SJCRH30 (cell line): ENCODE results near the gene TMEM115. TPM values are rescaled to one million over a fixed set of nuclear protein-coding genes. Genes with fewer than 3 reads are reported as not detected.
A peak's percentile ranks its signal among the peaks of the same experiment; 100 is the strongest.

Experiments
- DNase-seq, 2 experiments: peaks; one replicate each; pipeline ENCODE4 v3.0.0-alpha.2; 2015 to 2020
- H3K27ac ChIP-seq: fragments of 250-450 bp; sonication (Bioruptor Pico); 2 replicates; pipeline ENCODE4 v1.5.1; 2020; ENCODE audit warnings: mild to moderate bottlenecking, moderate library complexity
- H3K27me3 ChIP-seq: fragments of 250-450 bp; sonication (Bioruptor Pico); 2 replicates; pipeline ENCODE4 v1.5.1; 2020; ENCODE audit warnings: mild to moderate bottlenecking, moderate library complexity
- H3K36me3 ChIP-seq: fragments of 250-450 bp; sonication (Bioruptor Pico); 2 replicates; pipeline ENCODE4 v1.5.1; 2020; ENCODE audit warnings: mild to moderate bottlenecking, moderate library complexity
- H3K4me1 ChIP-seq: fragments of 250-450 bp; sonication (Bioruptor Pico); 2 replicates; pipeline ENCODE4 v1.5.1; 2020; ENCODE audit warnings: mild to moderate bottlenecking, moderate library complexity
- H3K4me3 ChIP-seq: fragments of 250-450 bp; sonication (Bioruptor Pico); 2 replicates; pipeline ENCODE4 v1.5.1; 2020; ENCODE audit warnings: mild to moderate bottlenecking, moderate library complexity
- H3K9me3 ChIP-seq: fragments of 250-450 bp; sonication (Bioruptor Pico); replicated peaks from 2 replicates; pipeline ENCODE4 v1.5.1; 2020; ENCODE audit warnings: mild to moderate bottlenecking, moderate library complexity
- total RNA-seq: library from RNA; depleted of rRNA; stranded (reverse); fragments of >200 nt; shearing (Covaris generic); gene quantifications from 2 replicates; pipeline ENCODE4 v1.2.3, GENCODE V29; 2014

TMEM115 gene
- total RNA-seq, 1 experiment from 2014 or later = 27.2 TPM

- DNase-seq = no peak
- Histone ChIP-seq H3K27me3 (peaks cover 4% of the 10 kb centered on the region; the same call in 1 of the 2 replicates), H3K27ac (no peak overlapping the region), H3K4me3 (no peak overlapping the region), H3K4me1 (no peaks in the 10 kb centered on the region), H3K9me3 (no peaks in the 10 kb centered on the region), H3K36me3 (no peaks in the 10 kb centered on the region)
Measured at GRCh38 chr3:50385754-50386153, 26.4 kb upstream of the TMEM115 start.

GRCh38 chr3:50383750-50384149, 24.4 kb upstream of the TMEM115 start:
- Histone ChIP-seq H3K27me3 (peaks cover 4% of the 10 kb centered on the region; the same call in 1 of the 2 replicates), H3K4me3 (no peak overlapping the region), H3K9me3 (no peaks in the 10 kb centered on the region), H3K4me1 (no peaks in the 10 kb centered on the region), H3K36me3 (no peaks in the 10 kb centered on the region), H3K27ac (no peak overlapping the region)
- no peak for DNase-seq

- Histone ChIP-seq H3K9me3 (no peaks in the 10 kb centered on the region), H3K27me3 (no peaks in the 10 kb centered on the region; the same call in 1 of the 2 replicates), H3K4me1 (no peaks in the 10 kb centered on the region), H3K36me3 (no peaks in the 10 kb centered on the region), H3K4me3 (no peak overlapping the region), H3K27ac (no peak overlapping the region)
- DNase-seq = no peak
Measured at GRCh38 chr3:50382722-50383121, 23.4 kb upstream of the TMEM115 start.

- Histone ChIP-seq H3K27ac (no peak overlapping the region), H3K9me3 (no peaks in the 10 kb centered on the region), H3K36me3 (no peaks in the 10 kb centered on the region), H3K4me3 (no peak overlapping the region), H3K4me1 (no peaks in the 10 kb centered on the region), H3K27me3 (no peaks in the 10 kb centered on the region; the same call in 1 of the 2 replicates)
- DNase-seq = no peak
Measured at GRCh38 chr3:50381383-50381782, 22.1 kb upstream of the TMEM115 start.

DNA sequence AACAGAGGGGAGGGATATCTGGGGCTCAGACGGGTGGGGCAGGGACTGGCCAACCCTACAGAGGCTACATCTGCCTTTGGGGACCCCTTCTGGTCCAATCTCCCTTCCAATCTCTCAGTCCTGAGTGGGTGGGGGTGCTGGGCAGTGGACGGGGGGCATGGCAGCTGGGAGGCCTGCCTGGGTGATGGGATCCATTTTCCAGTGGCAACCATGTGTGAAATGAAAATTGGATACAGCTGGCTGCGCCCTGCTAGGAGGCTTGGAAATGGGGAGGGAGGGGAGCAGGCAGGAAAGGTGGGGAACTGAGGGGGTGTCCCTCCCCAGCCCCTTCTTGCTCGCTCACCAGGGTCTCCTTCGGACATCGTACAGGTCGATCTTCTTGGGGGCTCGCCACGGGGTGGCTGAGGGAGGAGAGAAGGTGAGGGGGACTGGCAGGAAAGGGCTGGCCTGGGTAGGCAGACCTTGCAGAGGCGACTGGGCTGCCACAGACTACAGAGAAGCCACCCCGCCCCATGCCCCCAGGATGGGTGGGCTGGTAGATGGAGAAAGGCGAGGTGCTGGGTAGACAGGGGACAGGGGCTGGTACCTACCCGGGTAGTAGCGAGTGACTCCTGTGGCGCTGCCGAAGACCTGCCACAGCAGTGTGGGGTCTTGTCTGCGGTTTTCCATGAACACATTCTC, 21.2 kb upstream of the TMEM115 start:
- no peaks in the 10 kb centered on the region for H3K27me3 ChIP-seq
- H3K36me3 ChIP-seq = no peaks in the 10 kb centered on the region
- no peak overlapping the region for H3K27ac ChIP-seq
- no peaks in the 10 kb centered on the region for H3K4me1 ChIP-seq
- H3K9me3 ChIP-seq = no peaks in the 10 kb centered on the region
- H3K4me3 ChIP-seq = no peak overlapping the region
- DNase-seq = no peak

DNA sequence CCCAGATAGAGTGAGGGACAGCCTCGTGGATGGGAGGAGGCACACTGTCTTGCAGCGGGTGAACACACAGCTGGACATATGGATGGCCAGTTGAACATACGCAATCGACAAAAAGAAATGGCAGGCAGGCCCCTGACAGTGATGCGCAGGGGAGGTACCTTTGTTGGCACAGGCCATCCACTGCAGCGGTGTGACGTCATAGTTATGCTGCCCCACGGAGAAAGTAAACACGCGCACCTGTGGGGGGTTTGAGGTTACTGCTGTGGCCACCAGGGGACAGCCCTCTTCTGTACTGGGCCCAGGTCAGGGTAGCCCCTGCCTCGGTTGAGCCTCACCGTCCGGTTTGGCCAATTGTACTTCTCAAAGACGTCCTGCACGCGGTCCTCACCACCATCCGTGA, 19.4 kb upstream of the TMEM115 start:
- H3K4me1 ChIP-seq = no peaks in the 10 kb centered on the region
- H3K27ac ChIP-seq = no peak overlapping the region
- H3K36me3 ChIP-seq = no peaks in the 10 kb centered on the region
- no peak overlapping the region for H3K4me3 ChIP-seq
- H3K27me3 ChIP-seq = no peaks in the 10 kb centered on the region
- no peaks in the 10 kb centered on the region for H3K9me3 ChIP-seq
- DNase-seq = no peak

- H3K27ac ChIP-seq = no peak overlapping the region
- no peak for DNase-seq
- no peaks in the 10 kb centered on the region for H3K27me3 ChIP-seq
- no peaks in the 10 kb centered on the region for H3K4me1 ChIP-seq
- H3K4me3 ChIP-seq = no peak overlapping the region
- H3K36me3 ChIP-seq = no peaks in the 10 kb centered on the region
- no peaks in the 10 kb centered on the region for H3K9me3 ChIP-seq
Measured at GRCh38 chr3:50378024-50378423, 18.7 kb upstream of the TMEM115 start.

- no peaks in the 10 kb centered on the region for H3K9me3 ChIP-seq
- H3K27ac ChIP-seq = no peak overlapping the region
- H3K27me3 ChIP-seq = peaks cover 17% of the 10 kb centered on the region
- no peak overlapping the region for H3K4me3 ChIP-seq
- no peak for DNase-seq
- no peaks in the 10 kb centered on the region for H3K36me3 ChIP-seq
- no peaks in the 10 kb centered on the region for H3K4me1 ChIP-seq
Measured at GRCh38 chr3:50375258-50375931, 16.1 kb upstream of the TMEM115 start.

- no peak for DNase-seq
- H3K27ac ChIP-seq = no peak overlapping the region
- no peaks in the 10 kb centered on the region for H3K9me3 ChIP-seq
- H3K36me3 ChIP-seq = no peaks in the 10 kb centered on the region
- H3K4me3 ChIP-seq = no peak overlapping the region
- H3K4me1 ChIP-seq = no peaks in the 10 kb centered on the region
- H3K27me3 ChIP-seq = peaks cover 21% of the 10 kb centered on the region
Measured at GRCh38 chr3:50374363-50375257, 15.3 kb upstream of the TMEM115 start.

DNA sequence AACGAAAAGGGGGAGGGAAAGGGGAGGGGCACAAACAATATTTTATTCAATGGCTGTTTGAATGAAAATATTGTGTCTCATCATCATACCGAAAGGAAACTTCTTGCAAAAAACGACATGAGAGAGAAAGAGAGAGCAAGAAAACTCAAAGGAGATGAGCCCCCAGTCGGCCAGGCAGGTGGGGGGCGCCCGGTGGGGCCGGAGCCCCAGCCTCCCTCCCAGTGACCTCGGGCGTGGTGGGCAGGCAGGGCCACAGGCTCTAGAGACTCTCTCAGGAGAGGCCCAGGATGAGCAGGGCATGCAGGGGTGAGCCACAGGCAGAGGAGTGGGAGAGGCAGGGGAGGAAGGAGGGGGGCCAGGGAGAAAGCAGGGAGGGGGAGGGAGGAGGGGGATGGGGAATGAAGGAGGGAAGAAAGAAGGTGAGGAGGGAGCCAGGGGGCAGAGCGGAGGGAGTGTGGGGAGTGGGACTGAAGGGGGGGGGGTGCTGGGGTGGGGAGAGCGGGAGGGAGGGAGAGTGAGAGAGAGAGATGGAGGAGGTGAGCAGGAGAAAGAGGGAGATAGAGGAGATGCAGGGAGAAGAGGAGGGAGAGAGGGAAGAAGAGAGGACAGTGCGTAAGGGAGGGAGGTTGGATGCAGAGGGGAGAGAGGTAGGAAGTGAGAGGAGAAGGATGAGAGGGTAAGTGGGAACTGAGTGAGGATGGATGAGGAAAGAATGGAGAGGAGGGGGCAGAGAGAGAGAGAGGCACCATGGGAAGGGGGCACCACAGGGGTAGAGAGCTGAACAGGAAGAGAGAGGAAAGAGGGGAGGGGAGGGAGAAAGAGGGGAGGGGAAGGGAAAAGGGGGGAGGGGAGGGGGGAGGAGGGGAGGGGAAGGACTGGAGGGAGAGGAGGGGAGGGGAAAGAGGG, 14.1 kb upstream of the TMEM115 start:
- Histone ChIP-seq H3K9me3 (no peaks in the 10 kb centered on the region), H3K27me3 (peaks cover 23% of the 10 kb centered on the region), H3K36me3 (no peaks in the 10 kb centered on the region), H3K27ac (no peak overlapping the region), H3K4me1 (no peaks in the 10 kb centered on the region), H3K4me3 (no peak overlapping the region)
- no peak for DNase-seq

- peak in 1 of 2 experiments; percentile 22 for DNase-seq
Measured at GRCh38 chr3:50372349-50372748, 13.0 kb upstream of the TMEM115 start.

DNA sequence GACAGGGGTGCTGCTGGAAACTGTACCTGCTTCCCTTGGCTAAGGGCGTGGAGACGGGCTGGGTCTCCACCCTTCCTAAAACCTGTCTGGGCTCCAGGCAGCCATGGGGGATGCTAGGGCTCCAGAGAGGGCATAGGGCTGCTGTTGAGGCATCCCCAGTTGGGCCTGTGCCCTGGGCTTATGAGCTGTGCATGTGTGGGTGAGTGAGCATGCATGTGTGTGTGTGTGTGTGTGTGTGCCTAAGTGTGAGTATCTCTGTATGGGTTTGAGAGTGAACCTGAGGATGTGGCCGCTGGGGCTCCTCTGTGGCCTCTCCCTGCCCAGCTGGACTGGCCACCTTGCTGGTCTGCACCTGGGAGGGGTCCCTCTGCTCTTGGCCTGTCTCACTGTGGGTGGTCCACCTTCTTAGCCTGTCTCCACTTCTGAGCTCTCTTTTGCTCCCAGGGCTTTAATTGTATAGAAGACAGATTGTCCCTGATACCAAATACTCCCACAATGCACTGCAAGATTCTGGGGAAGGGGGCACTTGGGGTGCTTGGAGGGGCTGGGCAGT, 11.9 kb upstream of the TMEM115 start:
- no peak for DNase-seq
- H3K4me3 ChIP-seq = no peak overlapping the region
- H3K27me3 ChIP-seq = peaks cover 23% of the 10 kb centered on the region
- no peaks in the 10 kb centered on the region for H3K9me3 ChIP-seq
- H3K27ac ChIP-seq = no peak overlapping the region
- no peaks in the 10 kb centered on the region for H3K4me1 ChIP-seq
- no peaks in the 10 kb centered on the region for H3K36me3 ChIP-seq

More at GRCh38 chr3:50372349-50372748, 13.0 kb upstream of the TMEM115 start:
- peaks cover 23% of the 10 kb centered on the region for H3K27me3 ChIP-seq
- H3K4me3 ChIP-seq = no peak overlapping the region
- H3K36me3 ChIP-seq = no peaks in the 10 kb centered on the region
- no peaks in the 10 kb centered on the region for H3K4me1 ChIP-seq
- no peak overlapping the region for H3K27ac ChIP-seq
- H3K9me3 ChIP-seq = no peaks in the 10 kb centered on the region

GRCh38 chr3:50370594-50370993, 11.3 kb upstream of the TMEM115 start:
- Histone ChIP-seq H3K4me3 (no peak overlapping the region), H3K27ac (no peak overlapping the region), H3K9me3 (no peaks in the 10 kb centered on the region), H3K27me3 (peaks cover 23% of the 10 kb centered on the region), H3K36me3 (no peaks in the 10 kb centered on the region), H3K4me1 (no peaks in the 10 kb centered on the region)
- peak in 1 of 2 experiments; percentile 36 for DNase-seq
